H1 (cell line): ENCODE results near the gene ELFN2. TPM values are rescaled to one million over a fixed set of nuclear protein-coding genes. Genes with fewer than 3 reads are reported as not detected.
A peak's percentile ranks its signal among the peaks of the same experiment; 100 is the strongest.

Experiments
- CTCF ChIA-PET: fragments of 300-600 bp; sonication (Branson Sonifier 250); formaldehyde crosslinking; loops from one replicate; lab custom pipeline; 2021; ENCODE audit not compliant: partially characterized antibody; lab: Charles Lee
- POLR2A ChIA-PET: fragments of 300-600 bp; sonication (Branson Sonifier 250); formaldehyde crosslinking; loops from one replicate; lab custom pipeline; 2021; ENCODE audit warnings: inconsistent platforms; ENCODE audit not compliant: partially characterized antibody; lab: Charles Lee
- DNase-seq, 2 experiments: peaks; one replicate each; pipeline versions ENCODE4 v3.0.0 to v3.0.0-alpha.2; 2010 to 2022; ENCODE audit warnings: low spot score in 2 of 2, low read depth in 1 of 2, mixed read lengths in 1 of 2
- FAIRE-seq: peaks from 2 replicates; lab custom pipeline; 2011; peaks lifted over from hg19 to GRCh38; lab: Jason Lieb, UNC
- H2AFZ ChIP-seq: 2 replicates; pipeline ENCODE4 v1.8.1; 2012; ENCODE audit warnings: low read length, inconsistent platforms
- H2AK5ac ChIP-seq: 2 replicates; pipeline ENCODE4 v1.6.1; 2013; ENCODE audit warnings: low read depth, low read length
- H2BK120ac ChIP-seq: replicated peaks from 2 replicates; pipeline ENCODE3; 2013; ENCODE audit warnings: low read depth, low read length, inconsistent platforms
- H2BK12ac ChIP-seq: 2 replicates; pipeline ENCODE4 v1.6.1; 2013; ENCODE audit warnings: low read depth, low read length
- H2BK15ac ChIP-seq: 2 replicates; pipeline ENCODE4 v1.6.1; 2013; ENCODE audit warnings: low read length
- H2BK20ac ChIP-seq: 2 replicates; pipeline ENCODE4 v1.6.1; 2013; ENCODE audit warnings: low read length
- H2BK5ac ChIP-seq: 2 replicates; pipeline ENCODE4 v1.6.1; 2013; ENCODE audit warnings: low read depth, low read length
- H3K14ac ChIP-seq: 2 replicates; pipeline ENCODE4 v1.6.1; 2013; ENCODE audit warnings: inconsistent platforms; ENCODE audit not compliant: insufficient read length
- H3K18ac ChIP-seq: 2 replicates; pipeline ENCODE4 v1.6.1; 2013; ENCODE audit warnings: low read length; ENCODE audit errors: extremely low read depth
- H3K23ac ChIP-seq: 2 replicates; pipeline ENCODE4 v1.6.1; 2013; ENCODE audit warnings: inconsistent platforms; ENCODE audit not compliant: insufficient read length
- H3K23me2 ChIP-seq: 2 replicates; pipeline ENCODE4 v1.6.1; 2013; ENCODE audit warnings: low read depth, low read length
- H3K27ac ChIP-seq: 2 replicates; pipeline ENCODE4 v1.6.1; 2011; ENCODE audit warnings: low read depth, low read length, inconsistent platforms
- H3K27me3 ChIP-seq, 4 experiments: replicated peaks in 1 of 4; 1 replicate in 1 of 4; 2 replicates in 3 of 4; pipeline versions ENCODE4 v1.6.1 to v1.8.1; 2011 to 2013; ENCODE audit warnings: low read length in 3 of 4, mild to moderate bottlenecking in 3 of 4, inconsistent platforms in 2 of 4, mixed read lengths in 2 of 4, moderate library complexity in 1 of 4; ENCODE audit not compliant: control insufficient read depth in 3 of 4, insufficient read depth in 3 of 4; ENCODE audit errors: extremely low read depth in 1 of 4
- H3K36me3 ChIP-seq, 4 experiments: 2 replicates each; pipeline versions ENCODE4 v1.6.1 to v1.8.1; 2011 to 2013; ENCODE audit warnings: mild to moderate bottlenecking in 4 of 4, low read length in 3 of 4, moderate library complexity in 2 of 4, control low read depth in 1 of 4, inconsistent platforms in 1 of 4; ENCODE audit not compliant: insufficient read depth in 4 of 4, control insufficient read depth in 2 of 4
- H3K4ac ChIP-seq: replicated peaks from 2 replicates; pipeline ENCODE3; 2013; ENCODE audit warnings: low read length, low read depth, mixed read lengths, inconsistent platforms; ENCODE audit not compliant: insufficient read length
- H3K4me1 ChIP-seq, 4 experiments: replicated peaks in 1 of 4; 1 replicate in 1 of 4; 2 replicates in 3 of 4; pipeline versions ENCODE4 v1.6.1 to v1.8.1; 2011 to 2013; ENCODE audit warnings: low read length in 3 of 4, inconsistent platforms in 2 of 4, mixed read lengths in 1 of 4; ENCODE audit not compliant: insufficient read depth in 4 of 4, control insufficient read depth in 3 of 4
- H3K4me2 ChIP-seq, 2 experiments: 2 replicates each; pipeline versions ENCODE4 v1.6.1 to v1.8.1; 2011 to 2013; ENCODE audit warnings: low read depth in 2 of 2, low read length in 2 of 2, control low read depth in 1 of 2, inconsistent platforms in 1 of 2, mild to moderate bottlenecking in 1 of 2; ENCODE audit not compliant: insufficient read depth in 1 of 2
- H3K4me3 ChIP-seq, 4 experiments: fragments of 200-600, 300-600 bp in 1 of 4; sonication (generic), shearing (Covaris generic), sonication (Bioruptor Twin) in 1 of 4; 2 replicates each; pipeline versions ENCODE4 v1.5.1 to v1.8.1; 2011 to 2016; ENCODE audit warnings: low read length in 4 of 4, low read depth in 3 of 4, control low read depth in 2 of 4, inconsistent platforms in 2 of 4, mild to moderate bottlenecking in 2 of 4, mixed read lengths in 1 of 4, moderate library complexity in 1 of 4; ENCODE audit not compliant: insufficient read depth in 2 of 4; ENCODE audit errors: extremely low read depth in 1 of 4
- H3K56ac ChIP-seq: replicated peaks from 2 replicates; pipeline ENCODE3; 2013; ENCODE audit warnings: low read depth, mild to moderate bottlenecking, mixed read lengths, low read length, inconsistent platforms; ENCODE audit not compliant: insufficient read length
- H3K79me1 ChIP-seq: 2 replicates; pipeline ENCODE4 v1.6.1; 2013; ENCODE audit warnings: low read depth, low read length, control low read depth
- H3K79me2 ChIP-seq, 2 experiments: 2 replicates each; pipeline versions ENCODE4 v1.6.1 to v1.8.1; 2012 to 2013; ENCODE audit warnings: low read length in 2 of 2, mild to moderate bottlenecking in 2 of 2, inconsistent platforms in 1 of 2; ENCODE audit not compliant: insufficient read depth in 2 of 2, control insufficient read depth in 1 of 2
- H3K9ac ChIP-seq, 4 experiments: replicated peaks in 1 of 4; 1 replicate in 1 of 4; 2 replicates in 3 of 4; pipeline versions ENCODE4 v1.6.1 to v1.8.1; 2011 to 2013; ENCODE audit warnings: low read depth in 3 of 4, low read length in 3 of 4, control low read depth in 2 of 4, mild to moderate bottlenecking in 2 of 4, moderate library complexity in 2 of 4, inconsistent platforms in 1 of 4; ENCODE audit errors: extremely low read depth in 1 of 4
- H3K9me3 ChIP-seq, 2 experiments: 2 replicates each; pipeline versions ENCODE4 v1.6.1 to v1.8.1; 2012 to 2013; ENCODE audit warnings: mild to moderate bottlenecking in 2 of 2, moderate library complexity in 2 of 2, control low read depth in 1 of 2, inconsistent platforms in 1 of 2, low read depth in 1 of 2, low read length in 1 of 2, mixed read lengths in 1 of 2; ENCODE audit not compliant: insufficient read depth in 2 of 2
- H4K20me1 ChIP-seq, 2 experiments: replicated peaks in 1 of 2; 2 replicates each; pipeline versions ENCODE3 to v1.8.1; 2011 to 2013; ENCODE audit warnings: inconsistent platforms in 2 of 2, low read length in 2 of 2, mild to moderate bottlenecking in 1 of 2; ENCODE audit not compliant: insufficient read depth in 2 of 2, control insufficient read depth in 1 of 2
- H4K5ac ChIP-seq: 2 replicates; pipeline ENCODE4 v1.6.1; 2013; ENCODE audit warnings: low read length, low read depth, mixed read lengths, inconsistent platforms; ENCODE audit not compliant: insufficient read length
- H4K8ac ChIP-seq: 2 replicates; pipeline ENCODE4 v1.8.0; 2013; ENCODE audit warnings: mild to moderate bottlenecking, moderate library complexity, low read length, inconsistent platforms; ENCODE audit not compliant: insufficient read depth; ENCODE audit errors: extremely low read depth
- H4K91ac ChIP-seq: replicated peaks from 2 replicates; pipeline ENCODE3; 2013; ENCODE audit warnings: low read length, mixed read lengths, inconsistent platforms; ENCODE audit not compliant: insufficient read length
- JUN ChIP-seq: IDR thresholded peaks from 2 replicates; pipeline ENCODE4 v1.6.1; 2011; ENCODE audit warnings: low read depth, mild to moderate bottlenecking, improper control_type of control experiment, low read length
- WGBS, 2 experiments: shearing (Covaris generic) in 1 of 2; methylation state at CpG; one replicate each; pipeline versions ENCODE4 v1.1.6 to v1.1.7; 2013 to 2015; ENCODE audit warnings: low lambda C conversion rate in 2 of 2, mixed read lengths in 2 of 2, inconsistent platforms in 1 of 2, low coverage in 1 of 2, missing lambda C conversion rate in 1 of 2; ENCODE audit not compliant: insufficient replicate concordance in 2 of 2, insufficient coverage in 1 of 2, insufficient read length in 1 of 2; ENCODE audit errors: extremely low coverage in 1 of 2, missing lambda C conversion rate in 1 of 2; 5-methylcytosine and 5-hydroxymethylcytosine counted together
- polyA plus RNA-seq, 7 experiments: library from polyadenylated mRNA; depleted of rRNA in 3 of 7; stranded (reverse) in 5 of 7; unstranded in 2 of 7; fragments of >200 nt in 5 of 7; fragments of 200-250 nt in 2 of 7; gene quantifications; 1 replicate in 5 of 7; 2 replicates in 1 of 7; 4 replicates in 1 of 7; pipeline versions ENCODE4 v1.2.1 to v1.2.3, GENCODE V29; 2011 to 2013; ENCODE audit warnings: missing spikeins in 2 of 7, mixed read lengths in 2 of 7
- total RNA-seq: library from RNA; stranded (reverse); fragmentation: NEBNext Ultra II Directional; extraction: Animal tissue kit (Norgen Biotek cat#: 25700); gene quantifications from 2 replicates; pipeline ENCODE4 v1.2.1, GENCODE V29; 2021

ELFN2 gene
- total and polyA plus RNA-seq, 2 of the 8 experiments (the other 6 are each of a cell fraction or from before 2014, with no cell fraction given): 0.63 to 0.88 TPM

DNA sequence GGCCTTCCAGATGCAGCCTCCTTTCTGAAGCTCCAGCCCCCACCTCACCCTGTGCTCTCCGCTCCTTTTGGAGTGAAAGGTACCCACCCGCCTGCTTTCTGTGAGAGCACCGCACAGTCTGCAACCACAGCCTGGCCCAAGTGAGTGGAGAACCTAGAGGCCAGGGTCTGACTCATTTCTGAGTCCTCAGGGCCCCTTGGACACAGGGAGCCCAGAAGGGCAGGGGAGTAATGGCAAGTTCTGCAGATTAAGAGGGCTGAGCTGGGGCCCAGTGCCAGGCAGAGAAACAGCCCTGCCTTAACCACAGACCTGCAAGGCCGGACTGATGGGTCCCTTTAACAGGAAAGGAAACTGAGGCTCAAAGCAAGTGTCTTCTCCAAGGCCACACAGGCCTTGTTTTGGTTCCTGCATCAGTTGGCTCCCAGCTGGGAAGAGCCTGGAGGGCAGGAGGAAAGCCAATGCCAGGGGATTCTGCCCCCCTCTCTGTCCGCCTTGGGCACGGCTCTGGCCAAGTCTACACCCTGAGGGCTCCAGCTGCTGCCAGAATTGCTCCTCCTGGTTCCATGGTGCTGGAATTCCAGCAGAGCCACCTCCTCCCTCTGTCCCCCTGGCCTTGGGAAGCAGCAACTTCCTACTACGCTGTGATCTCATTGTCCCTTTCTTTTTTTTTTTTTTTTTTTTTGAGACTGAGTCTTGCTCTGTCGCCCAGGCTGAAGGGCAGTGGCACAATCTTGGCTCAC is 89.9 kb downstream of the ELFN2 start:
- peak overlapping the region; percentile 43; the same call in 1 of the 2 replicates for H2BK12ac ChIP-seq
- peak overlapping the region; percentile 48; the same call in 1 of the 2 replicates for H2BK20ac ChIP-seq
- H4K91ac ChIP-seq: no peak overlapping the region
- no peak for FAIRE-seq
- H3K23ac ChIP-seq: no peak overlapping the region
- no peak overlapping the region for H3K27ac ChIP-seq
- H3K4me1 ChIP-seq: peaks cover 0 to 23% (median 16%) of the 10 kb centered on the region in 4 experiments; a peak in 5 of 7 replicates
- no peak overlapping the region for H3K9ac ChIP-seq
- H4K20me1 ChIP-seq: no peaks in the 10 kb centered on the region
- H3K18ac ChIP-seq: no peak overlapping the region
- TF ChIP-seq JUN: no peak
- no peak overlapping the region for H4K5ac ChIP-seq
- peaks cover 9% of the 10 kb centered on the region; the same call in 1 of the 2 replicates for H3K23me2 ChIP-seq
- no peaks in the 10 kb centered on the region; the same call in 1 of the 2 replicates for H3K79me1 ChIP-seq
- no peak overlapping the region for H2AFZ ChIP-seq
- no peak overlapping the region for H3K4ac ChIP-seq
- H3K14ac ChIP-seq: no peak overlapping the region
- H2BK15ac ChIP-seq: no peak overlapping the region
- H4K8ac ChIP-seq: no peak overlapping the region
- ChIA-PET CTCF (interaction anchor here (0.6 to 1.4 kb wide), 7 partner anchors 17 to 100 kb away, joined by 3 to 4 read pairs (median 3); no protein-coding TSS in a partner anchor), POLR2A (no interaction called here)
- H3K4me3 ChIP-seq: no peak overlapping the region
- H2BK120ac ChIP-seq: no peak overlapping the region
- no peak overlapping the region for H3K4me2 ChIP-seq
- H3K36me3 ChIP-seq: no peaks in the 10 kb centered on the region
- H2BK5ac ChIP-seq: no peak overlapping the region
- H3K56ac ChIP-seq: no peak overlapping the region
- no peak for DNase-seq
- H3K27me3 ChIP-seq: peaks cover 0 to 24% (median 13%) of the 10 kb centered on the region in 4 experiments; a peak in 5 of 7 replicates
- 88% methylated on average over 8 of the region's 8 CpGs; no CpG with 5 or more reads in 1 of the 2 experiments for WGBS, 2 experiments
- no peak overlapping the region for H2AK5ac ChIP-seq
- no peaks in the 10 kb centered on the region for H3K9me3 ChIP-seq
- no peaks in the 10 kb centered on the region for H3K79me2 ChIP-seq
